ENCODE data around the gene MYO7A. TPM values are rescaled to one million over a fixed set of nuclear protein-coding genes. Genes with fewer than 3 reads are reported as not detected.

Gene MYO7A
- total RNA-seq: not detected

DNA sequence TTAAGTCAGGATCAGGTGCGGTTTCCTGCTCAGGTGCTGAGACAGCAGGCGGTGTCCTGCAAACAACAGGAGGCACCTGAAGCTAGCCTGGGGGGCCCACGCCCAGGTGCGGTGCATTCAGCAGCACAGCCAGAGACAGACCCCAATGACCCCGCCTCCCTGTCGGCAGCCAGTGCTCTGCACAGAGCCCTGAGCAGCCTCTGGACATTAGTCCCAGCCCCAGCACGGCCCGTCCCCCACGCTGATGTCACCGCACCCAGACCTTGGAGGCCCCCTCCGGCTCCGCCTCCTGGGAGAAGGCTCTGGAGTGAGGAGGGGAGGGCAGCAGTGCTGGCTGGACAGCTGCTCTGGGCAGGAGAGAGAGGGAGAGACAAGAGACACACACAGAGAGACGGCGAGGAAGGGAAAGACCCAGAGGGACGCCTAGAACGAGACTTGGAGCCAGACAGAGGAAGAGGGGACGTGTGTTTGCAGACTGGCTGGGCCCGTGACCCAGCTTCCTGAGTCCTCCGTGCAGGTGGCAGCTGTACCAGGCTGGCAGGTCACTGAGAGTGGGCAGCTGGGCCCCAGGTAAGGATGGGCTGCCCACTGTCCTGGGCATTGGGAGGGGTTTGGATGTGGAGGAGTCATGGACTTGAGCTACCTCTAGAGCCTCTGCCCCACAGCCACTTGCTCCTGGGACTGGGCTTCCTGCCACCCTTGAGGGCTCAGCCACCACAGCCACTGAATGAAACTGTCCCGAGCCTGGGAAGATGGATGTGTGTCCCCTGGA is at the start of gene MYO7A:
Gene MYO7A, plus strand, starts transcription at position 327 of the 772 bp plus-strand sequence. CDS start 2,389 bp downstream, outside the sequence.
- ATAC-seq (no peak), DNase-seq (no peak)
- Mint-ChIP-seq H3K4me3 (peak within 1 kb of the TSS; percentile 28), H3K4me1 (ENCODE audit: low read depth) (peaks cover 11% of the 10 kb centered on the region), H3K27ac (no peak within 1 kb of the TSS), H3K27me3 (ENCODE audit: low read depth) (peaks cover 10% of the 10 kb centered on the region), H3K36me3 (ENCODE audit: low read depth) (no peaks in the 10 kb centered on the region), H3K9me3 (ENCODE audit: insufficient read depth) (no peaks in the 10 kb centered on the region)
- ChIA-PET POLR2A (no interaction called here), CTCF (interaction anchor here (0.7 to 7.5 kb wide), 32 partner anchors 8 to 491 kb away, joined by 3 to 143 read pairs (median 7); no protein-coding TSS in a partner anchor)

DNA sequence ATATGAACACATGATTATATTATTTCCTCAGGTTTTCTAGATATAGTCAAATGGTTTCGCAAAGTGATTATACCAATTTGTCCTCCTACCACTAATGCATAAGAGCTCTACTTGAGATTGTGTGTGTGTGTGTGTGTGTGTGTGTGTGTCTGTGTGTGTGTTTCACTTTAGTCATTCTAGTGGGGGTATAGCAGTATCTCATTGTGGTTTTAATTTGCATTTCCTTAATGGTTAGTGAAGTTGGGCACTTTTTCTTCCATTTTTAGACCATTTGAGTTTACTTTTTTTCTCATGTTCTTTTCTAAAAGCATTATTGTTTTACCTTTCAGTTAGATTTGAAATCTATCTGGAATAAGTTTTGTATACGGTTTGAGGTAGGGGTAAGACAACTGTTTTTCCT is 48.4 kb upstream of the MYO7A start:
- no peak for DNase-seq
- peaks cover 15% of the 10 kb centered on the region for H3K27me3 Mint-ChIP-seq (ENCODE audit: low read depth)
- peaks cover 32% of the 10 kb centered on the region for H3K4me1 Mint-ChIP-seq (ENCODE audit: low read depth)
- ChIA-PET POLR2A (no interaction called here), CTCF (interaction anchor here (1.7 kb wide), 1 partner anchor 11 kb away, joined by 13 read pairs; no protein-coding TSS in a partner anchor)
- H3K9me3 Mint-ChIP-seq (ENCODE audit: insufficient read depth): no peaks in the 10 kb centered on the region
- no peak for ATAC-seq
- H3K4me3 Mint-ChIP-seq: no peak overlapping the region
- no peak overlapping the region for H3K27ac Mint-ChIP-seq
- H3K36me3 Mint-ChIP-seq (ENCODE audit: low read depth): no peaks in the 10 kb centered on the region

DNA sequence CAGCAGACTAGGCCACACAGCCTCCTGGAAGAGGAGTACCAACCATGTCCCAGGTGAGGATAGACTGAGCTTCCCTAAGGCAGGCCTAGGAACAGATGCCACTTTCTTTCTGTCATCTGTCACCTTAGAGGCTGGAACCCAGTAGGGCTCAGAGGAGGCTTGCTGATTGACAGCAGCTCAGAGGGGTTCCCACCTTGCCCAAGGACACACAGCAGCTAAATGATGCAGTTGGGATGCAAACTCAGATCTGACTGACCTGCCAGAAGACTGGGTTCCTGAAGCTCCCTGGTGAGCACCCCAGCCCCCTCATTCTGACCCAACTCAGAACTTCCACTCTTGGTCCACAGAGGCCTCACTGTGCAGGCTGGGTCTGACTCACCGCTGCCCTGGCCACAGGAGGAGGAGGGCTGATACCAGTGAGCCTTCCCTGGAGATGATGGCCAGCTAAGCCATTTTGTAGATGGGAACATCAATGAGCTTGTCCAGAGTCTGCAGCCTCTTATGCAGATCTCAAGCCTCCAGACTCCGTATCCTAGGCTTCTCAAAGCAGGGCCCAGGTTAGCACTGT is 47.3 kb upstream of the MYO7A start:
- Mint-ChIP-seq H3K4me3 (no peak overlapping the region), H3K27ac (no peak overlapping the region), H3K9me3 (ENCODE audit: insufficient read depth) (no peaks in the 10 kb centered on the region), H3K4me1 (ENCODE audit: low read depth) (peaks cover 32% of the 10 kb centered on the region), H3K27me3 (ENCODE audit: low read depth) (peaks cover 15% of the 10 kb centered on the region), H3K36me3 (ENCODE audit: low read depth) (no peaks in the 10 kb centered on the region)
- POLR2A ChIA-PET: no interaction called here
- ATAC-seq (no peak), DNase-seq (no peak)
- CTCF ChIA-PET: interaction anchor here (1.7 kb wide), 1 partner anchor 10 kb away, joined by 13 read pairs; no protein-coding TSS in a partner anchor

DNA sequence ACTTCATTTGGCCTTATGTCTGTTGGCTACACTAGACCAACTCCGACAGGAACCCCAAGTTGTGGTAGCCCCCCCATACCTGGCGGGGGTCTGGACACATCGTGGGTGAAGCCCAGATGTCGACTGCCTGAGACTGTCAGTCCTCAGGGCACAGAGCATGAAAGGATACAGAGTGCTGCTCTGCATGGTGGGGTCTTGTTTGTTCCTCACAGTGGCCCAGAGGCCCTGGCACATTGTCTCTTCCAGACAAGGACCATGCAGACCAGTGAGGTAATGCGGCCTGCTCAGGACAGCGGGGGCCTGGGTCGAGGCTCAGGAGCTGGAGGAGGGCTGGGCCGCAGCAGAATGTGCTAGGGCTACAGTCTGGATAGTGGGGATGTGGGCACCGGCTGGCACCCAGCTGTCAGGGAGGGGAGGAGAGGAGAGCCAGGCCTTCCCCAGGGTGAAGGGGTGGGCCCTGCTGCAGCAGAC is 46.6 kb upstream of the MYO7A start:
- ATAC-seq (no peak), DNase-seq (no peak)
- Mint-ChIP-seq H3K27ac (peak overlapping the region; percentile 56), H3K9me3 (ENCODE audit: insufficient read depth) (no peaks in the 10 kb centered on the region), H3K36me3 (ENCODE audit: low read depth) (no peaks in the 10 kb centered on the region), H3K27me3 (ENCODE audit: low read depth) (peaks cover 13% of the 10 kb centered on the region), H3K4me1 (ENCODE audit: low read depth) (peaks cover 32% of the 10 kb centered on the region), H3K4me3 (no peak overlapping the region)
- POLR2A ChIA-PET: interaction anchor here (1.4 to 2.3 kb wide), 4 partner anchors 8 to 16 kb away, joined by 3 to 16 read pairs (median 9); no protein-coding TSS in a partner anchor
- CTCF ChIA-PET: interaction anchor here (0.9 to 2.5 kb wide), 5 partner anchors 10 to 162 kb away, joined by 4 to 32 read pairs (median 7); partner anchors contain the start of gene MYO7A

DNA sequence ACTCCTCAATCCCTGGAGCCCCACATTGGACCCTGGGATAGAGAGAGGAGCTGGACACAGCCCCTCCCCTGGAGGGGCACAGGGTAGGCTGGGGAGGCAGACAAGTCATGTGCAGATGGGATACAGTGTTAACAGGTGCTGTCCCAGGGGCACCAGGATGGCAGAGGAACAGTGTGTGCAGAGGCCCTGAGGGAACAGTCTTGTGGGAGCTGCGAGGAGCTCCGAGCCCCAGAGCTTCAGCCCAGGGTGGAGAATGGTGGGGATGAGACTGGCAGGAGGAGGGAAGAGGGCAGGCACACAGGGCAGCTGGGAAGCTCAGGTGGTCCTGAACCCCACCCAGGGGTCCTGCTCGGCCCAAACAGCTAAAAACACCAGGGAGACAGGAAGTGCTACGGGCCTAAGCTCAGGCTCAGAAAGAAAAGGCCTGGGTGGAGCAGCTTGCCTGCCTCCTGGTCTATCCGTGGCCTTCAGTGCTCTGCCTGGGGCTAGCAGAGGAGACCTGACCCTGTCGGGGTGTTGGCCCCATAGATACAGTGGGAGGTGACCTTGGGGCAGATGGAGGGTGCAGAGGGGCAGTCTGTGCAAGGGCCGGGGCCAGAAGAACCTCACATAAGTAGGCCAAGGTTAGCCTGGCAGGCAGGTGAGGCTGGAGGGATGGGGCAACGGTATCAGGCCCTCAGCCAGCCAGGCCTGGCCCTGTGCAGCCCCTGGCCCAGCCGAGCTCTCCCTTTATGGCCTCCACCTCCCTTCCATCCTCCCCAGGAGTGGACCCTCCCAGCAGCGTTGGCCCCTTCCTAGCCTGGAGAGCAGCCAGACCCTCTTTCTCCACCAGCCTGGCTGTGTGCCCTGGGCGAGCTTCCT is 45.8 kb upstream of the MYO7A start:
- CTCF ChIA-PET: interaction anchor here (0.7 to 2.5 kb wide), 13 partner anchors 9 to 283 kb away, joined by 3 to 32 read pairs (median 3); partner anchors contain the start of genes CAPN5 and MYO7A
- H3K27me3 Mint-ChIP-seq (ENCODE audit: low read depth): peaks cover 10% of the 10 kb centered on the region
- DNase-seq: no peak
- H3K4me1 Mint-ChIP-seq (ENCODE audit: low read depth): peaks cover 32% of the 10 kb centered on the region
- no peaks in the 10 kb centered on the region for H3K36me3 Mint-ChIP-seq (ENCODE audit: low read depth)
- peak overlapping the region; percentile 95 for H3K27ac Mint-ChIP-seq
- ATAC-seq: peak; percentile 41
- H3K4me3 Mint-ChIP-seq: peak overlapping the region; percentile 71
- POLR2A ChIA-PET: interaction anchor here (1.0 to 2.3 kb wide), 7 partner anchors 9 to 162 kb away, joined by 3 to 16 read pairs (median 4); no protein-coding TSS in a partner anchor
- H3K9me3 Mint-ChIP-seq (ENCODE audit: insufficient read depth): no peaks in the 10 kb centered on the region

DNA sequence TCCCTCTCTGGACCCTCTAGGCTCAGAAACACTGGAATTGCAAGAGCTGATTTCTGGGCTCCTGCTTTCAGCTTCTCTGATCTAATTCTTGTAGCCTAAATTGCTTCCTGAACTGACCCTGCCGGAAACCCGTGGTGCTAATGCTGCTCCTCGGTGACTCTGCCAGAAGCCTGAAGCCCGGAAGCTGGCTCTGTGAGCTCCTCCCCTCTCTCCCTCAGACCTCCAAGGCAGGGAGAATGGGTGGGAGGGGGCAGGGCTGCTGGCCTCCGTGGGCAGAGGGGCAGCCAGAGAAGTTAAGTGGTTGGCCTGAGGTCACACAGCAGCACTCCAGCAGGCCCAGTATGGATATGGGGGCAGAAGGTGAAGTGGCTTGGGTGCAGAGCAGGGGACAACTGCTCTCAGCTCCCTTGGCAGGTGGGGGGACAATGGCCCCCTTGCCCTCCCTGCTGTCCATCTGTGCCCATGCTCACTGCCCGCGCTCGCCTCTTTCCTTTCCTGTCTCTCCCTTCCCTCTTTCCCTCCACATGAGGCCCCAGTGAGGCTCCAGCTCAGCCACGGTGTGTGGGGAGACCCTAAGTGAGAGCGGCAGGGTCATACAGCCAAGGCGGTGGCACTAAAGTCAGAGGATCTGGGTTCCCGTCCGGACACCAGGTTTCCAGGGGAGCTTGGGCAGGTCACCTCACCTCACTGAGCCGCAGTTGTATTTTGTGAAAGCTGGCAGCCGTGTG is 45.0 kb upstream of the MYO7A start:
- ChIA-PET POLR2A (interaction anchor here (0.8 to 2.3 kb wide), 7 partner anchors 9 to 162 kb away, joined by 3 to 16 read pairs (median 4); no protein-coding TSS in a partner anchor), CTCF (interaction anchor here (0.7 to 2.5 kb wide), 13 partner anchors 8 to 1481 kb away, joined by 3 to 32 read pairs (median 3); partner anchors contain the start of genes CAPN5 and MYO7A)
- peak; percentile 95 for ATAC-seq
- Mint-ChIP-seq H3K36me3 (ENCODE audit: low read depth) (no peaks in the 10 kb centered on the region), H3K27ac (peak overlapping the region; percentile 95), H3K4me1 (ENCODE audit: low read depth) (peaks cover 32% of the 10 kb centered on the region), H3K9me3 (ENCODE audit: insufficient read depth) (no peaks in the 10 kb centered on the region), H3K4me3 (peak overlapping the region; percentile 71), H3K27me3 (ENCODE audit: low read depth) (peaks cover 6% of the 10 kb centered on the region)
- DNase-seq: peak; percentile 82

DNA sequence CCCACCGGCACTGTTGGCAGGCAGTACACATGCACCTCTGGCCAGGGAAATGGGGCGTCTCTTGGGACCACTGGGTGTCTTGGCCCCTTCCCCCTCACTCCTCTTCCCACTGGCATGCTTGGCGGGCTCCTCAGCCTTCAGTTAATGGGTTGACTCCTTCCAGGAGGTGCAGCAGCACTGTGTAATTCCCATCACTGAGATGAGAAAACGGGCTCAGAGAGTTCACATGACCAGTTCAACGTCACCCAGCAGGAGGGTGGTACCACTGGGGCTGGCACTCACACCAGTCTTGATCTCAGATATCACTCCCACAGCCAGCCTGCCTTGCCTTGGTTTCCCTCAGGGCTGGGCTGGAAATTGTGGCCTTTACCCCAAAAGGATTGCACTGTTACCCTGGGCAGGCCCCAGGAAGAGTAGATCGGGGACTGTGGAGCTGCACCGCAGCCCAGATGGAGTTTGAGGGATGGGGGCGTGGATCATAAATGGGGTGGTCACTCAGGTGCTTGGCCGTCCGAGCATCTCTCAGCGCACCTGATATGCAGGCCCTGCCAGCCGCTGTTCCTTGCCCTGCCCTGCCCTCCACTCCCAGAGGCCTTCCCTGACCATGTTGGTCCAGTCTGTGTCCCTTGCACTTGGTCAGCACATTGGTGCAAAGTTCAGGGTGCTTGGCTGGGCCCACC is 44.3 kb upstream of the MYO7A start:
- Mint-ChIP-seq H3K36me3 (ENCODE audit: low read depth) (no peaks in the 10 kb centered on the region), H3K9me3 (ENCODE audit: insufficient read depth) (no peaks in the 10 kb centered on the region), H3K4me3 (no peak overlapping the region), H3K27me3 (ENCODE audit: low read depth) (peaks cover 1% of the 10 kb centered on the region), H3K27ac (peak overlapping the region; percentile 95), H3K4me1 (ENCODE audit: low read depth) (peaks cover 32% of the 10 kb centered on the region)
- POLR2A ChIA-PET: interaction anchor here (0.8 to 2.3 kb wide), 3 partner anchors 8 to 25 kb away, joined by 3 to 16 read pairs (median 12); no protein-coding TSS in a partner anchor
- CTCF ChIA-PET: interaction anchor here (0.7 to 2.5 kb wide), 3 partner anchors 7 to 1480 kb away, joined by 3 to 32 read pairs (median 19); no protein-coding TSS in a partner anchor
- no peak for DNase-seq
- no peak for ATAC-seq

DNA sequence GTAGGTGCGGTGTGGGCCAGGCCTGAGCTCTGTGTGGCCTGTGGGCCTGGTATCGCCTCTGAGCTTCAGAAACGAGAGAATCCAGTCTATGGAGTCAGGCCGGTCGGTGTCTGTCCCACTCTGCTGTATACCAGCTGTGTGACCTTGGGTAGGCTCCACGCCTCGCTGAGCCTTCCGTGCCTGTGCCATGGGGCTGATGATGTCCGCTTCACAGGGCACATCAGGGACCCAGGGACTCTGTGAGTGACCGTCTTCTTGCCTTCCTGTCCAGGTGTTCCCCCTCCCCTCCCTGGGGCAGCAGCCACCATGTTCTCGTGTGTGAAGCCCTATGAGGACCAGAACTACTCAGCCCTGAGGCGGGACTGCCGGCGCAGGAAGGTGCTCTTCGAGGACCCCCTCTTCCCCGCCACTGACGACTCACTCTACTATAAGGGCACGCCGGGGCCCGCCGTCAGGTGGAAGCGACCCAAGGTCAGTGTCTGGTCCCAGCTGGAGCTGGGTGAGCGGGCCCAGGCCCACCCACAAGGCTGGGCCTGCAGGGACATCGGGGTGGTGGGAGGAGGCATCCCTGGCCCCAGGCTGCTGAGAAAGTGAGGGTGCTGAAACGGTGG is 43.4 kb upstream of the MYO7A start:
- no peaks in the 10 kb centered on the region for H3K36me3 Mint-ChIP-seq (ENCODE audit: low read depth)
- H3K9me3 Mint-ChIP-seq (ENCODE audit: insufficient read depth): no peaks in the 10 kb centered on the region
- no peaks in the 10 kb centered on the region for H3K27me3 Mint-ChIP-seq (ENCODE audit: low read depth)
- ChIA-PET CTCF (no interaction called here), POLR2A (no interaction called here)
- peaks cover 30% of the 10 kb centered on the region for H3K4me1 Mint-ChIP-seq (ENCODE audit: low read depth)
- H3K4me3 Mint-ChIP-seq: no peak overlapping the region
- DNase-seq (no peak), ATAC-seq (no peak)
- peak overlapping the region; percentile 26 for H3K27ac Mint-ChIP-seq

DNA sequence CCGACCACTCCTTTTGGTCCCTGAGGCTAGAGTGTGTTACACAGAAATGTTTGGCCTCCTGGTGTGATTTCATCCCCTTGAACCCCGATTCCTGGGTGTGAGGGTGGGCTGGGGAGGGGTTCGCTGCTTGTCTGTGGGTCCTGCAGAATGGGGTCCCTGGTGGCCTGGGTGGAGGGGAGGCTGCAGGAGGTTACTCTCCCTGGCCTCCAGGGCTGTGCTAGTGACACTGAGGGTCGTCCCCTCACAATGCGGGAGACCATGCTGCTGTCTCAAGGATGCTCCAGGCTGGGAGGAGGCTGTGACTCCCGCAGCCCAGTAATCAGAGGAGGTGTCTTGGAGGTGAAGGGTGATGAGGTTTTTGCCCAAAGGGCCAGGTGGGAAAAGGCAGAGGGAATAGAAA is 42.4 kb upstream of the MYO7A start:
- peaks cover 26% of the 10 kb centered on the region for H3K4me1 Mint-ChIP-seq (ENCODE audit: low read depth)
- H3K9me3 Mint-ChIP-seq (ENCODE audit: insufficient read depth): no peaks in the 10 kb centered on the region
- no peak overlapping the region for H3K27ac Mint-ChIP-seq
- ATAC-seq (no peak), DNase-seq (no peak)
- no peaks in the 10 kb centered on the region for H3K36me3 Mint-ChIP-seq (ENCODE audit: low read depth)
- H3K4me3 Mint-ChIP-seq: no peak overlapping the region
- POLR2A ChIA-PET: no interaction called here
- CTCF ChIA-PET: no interaction called here
- H3K27me3 Mint-ChIP-seq (ENCODE audit: low read depth): no peaks in the 10 kb centered on the region

Data from activated CD8-positive, alpha-beta T cell treated with anti-CD3 and anti-CD28 coated beads, Interleukin-2, amount 10 ng/mL, durations not matched to agents 7 days and 5 days (primary cell).